GM12878 (cell line): ENCODE results near the gene HEXIM1. TPM values are rescaled to one million over a fixed set of nuclear protein-coding genes. Genes with fewer than 3 reads are reported as not detected.

Experiments
- ATAC-seq: fragments of 200-7000 bp; cut with Tn5 transposase; 3 replicates; pipeline ENCODE4 v1.9.1; 2020; ENCODE audit warnings: mild to moderate bottlenecking, moderate library complexity
- BruUV-seq: library from RNA; stranded (reverse); fragments of 400-500 nt; replicated peaks from 2 replicates; lab custom pipeline; 2021; lab: Mats Ljungman, UMichigan
- CTCF ChIA-PET: fragments of 300-600 bp; sonication (Branson Sonifier 250); formaldehyde crosslinking; extraction: SDS; loops from one replicate; lab custom pipeline; 2021; ENCODE audit warnings: inconsistent platforms; lab: Yijun Ruan, JAX
- POLR2A ChIA-PET: fragments of 350-600 bp; formaldehyde crosslinking; extraction: SDS; loops from one replicate; lab custom pipeline; 2021; ENCODE audit warnings: inconsistent platforms; lab: Charles Lee
- RAD21 ChIA-PET: fragments of 300-600 bp; sonication (Branson Sonifier 250); formaldehyde crosslinking; loops from one replicate; lab custom pipeline; 2023; ENCODE audit warnings: antibody characterized with exemption; ENCODE audit not compliant: unreplicated experiment; lab: Charles Lee
- SMC1A ChIA-PET: fragments of 300-600 bp; sonication (Branson Sonifier 250); formaldehyde crosslinking; loops from one replicate; lab custom pipeline; 2023; ENCODE audit not compliant: unreplicated experiment, uncharacterized antibody; lab: Charles Lee
- DNase-seq: peaks from one replicate; pipeline ENCODE4 v3.0.0-alpha.2; 2011; ENCODE audit warnings: low read depth, low spot score
- FAIRE-seq: peaks from 3 replicates; lab custom pipeline; 2011; peaks lifted over from hg19 to GRCh38; lab: Jason Lieb, UNC
- H2AFZ ChIP-seq: 2 replicates; pipeline ENCODE4 v1.6.0; 2011; ENCODE audit warnings: low read depth, low read length, control low read depth; ENCODE audit not compliant: control insufficient read depth
- H3K27ac ChIP-seq: 2 replicates; pipeline ENCODE4 v1.5.1; 2011; ENCODE audit warnings: control low read depth; ENCODE audit not compliant: control insufficient read depth, insufficient read depth
- H3K27me3 ChIP-seq, 2 experiments: replicated peaks in 1 of 2; 2 replicates each; pipeline versions ENCODE4 v1.6.0 to v1.6.1; 2011; ENCODE audit warnings: low read length in 1 of 2; ENCODE audit not compliant: control insufficient read depth in 2 of 2, insufficient read depth in 2 of 2
- H3K36me3 ChIP-seq, 2 experiments: 2 replicates each; pipeline ENCODE4 v1.5.1; 2011; ENCODE audit warnings: low read length in 1 of 2; ENCODE audit not compliant: control insufficient read depth in 2 of 2, insufficient read depth in 2 of 2
- H3K4me1 ChIP-seq: 2 replicates; pipeline ENCODE4 v1.6.1; 2011; ENCODE audit warnings: mild to moderate bottlenecking, low read length, moderate library complexity, mixed read lengths; ENCODE audit not compliant: control insufficient read depth, insufficient read depth
- H3K4me2 ChIP-seq: 2 replicates; pipeline ENCODE4 v1.6.0; 2011; ENCODE audit warnings: control low read depth; ENCODE audit not compliant: control insufficient read depth, insufficient read depth
- H3K4me3 ChIP-seq: fragments of 200-600 bp; sonication (generic); 2 replicates; pipeline ENCODE4 v1.5.1; 2016
- H3K79me2 ChIP-seq: 2 replicates; pipeline ENCODE4 v1.6.0; 2011; ENCODE audit warnings: low read length; ENCODE audit not compliant: control insufficient read depth, insufficient read depth
- H3K9ac ChIP-seq: 2 replicates; pipeline ENCODE4 v1.8.0; 2011; ENCODE audit warnings: low read length, control low read depth, mixed read lengths; ENCODE audit not compliant: control insufficient read depth, insufficient read depth
- H3K9me3 ChIP-seq: replicated peaks from 3 replicates; pipeline ENCODE4 v1.5.1; 2011; ENCODE audit warnings: mild to moderate bottlenecking, low read length; ENCODE audit not compliant: control insufficient read depth, insufficient read depth
- H4K20me1 ChIP-seq: 2 replicates; pipeline ENCODE4 v1.6.0; 2011; ENCODE audit not compliant: control insufficient read depth, insufficient read depth
- ATF3 ChIP-seq: IDR thresholded peaks from 2 replicates; pipeline ENCODE4 v1.6.1; 2011; ENCODE audit warnings: low read depth, mild to moderate bottlenecking, low read length, moderate library complexity, borderline replicate concordance; ENCODE audit errors: extremely low read depth
- BCLAF1 ChIP-seq: fragments of 450-650 bp; IDR thresholded peaks from 2 replicates; pipeline ENCODE4 v1.6.1; 2017; ENCODE audit warnings: antibody characterized with exemption, mild to moderate bottlenecking, moderate library complexity
- BRCA1 ChIP-seq: IDR thresholded peaks from 2 replicates; pipeline ENCODE4 v1.6.1; 2011; ENCODE audit warnings: low read depth, low read length, improper control_type of control experiment
- FOXM1 ChIP-seq: IDR thresholded peaks from 2 replicates; pipeline ENCODE4 v1.6.1; 2012; ENCODE audit warnings: low read depth, mild to moderate bottlenecking, inconsistent platforms, low read length, moderate library complexity
- MTA3 ChIP-seq: IDR thresholded peaks from 2 replicates; pipeline ENCODE4 v1.6.1; 2012; ENCODE audit warnings: low read length, inconsistent platforms, borderline replicate concordance
- PML ChIP-seq: IDR thresholded peaks from 2 replicates; pipeline ENCODE4 v1.6.1; 2012; ENCODE audit warnings: low read length, inconsistent platforms
- TBL1XR1 ChIP-seq: IDR thresholded peaks from 2 replicates; pipeline ENCODE4 v1.6.1; 2012; ENCODE audit warnings: low read depth, low read length, improper control_type of control experiment
- ZNF217 ChIP-seq: fragments of 450-650 bp; IDR thresholded peaks from 2 replicates; pipeline ENCODE4 v1.6.1; 2017; ENCODE audit warnings: antibody characterized with exemption, mild to moderate bottlenecking
- ZSCAN29 ChIP-seq: fragments of 450-650 bp; IDR thresholded peaks from 2 replicates; pipeline ENCODE4 v1.6.1; 2017; ENCODE audit warnings: mild to moderate bottlenecking, moderate library complexity
- WGBS: methylation state at CpG from one replicate; pipeline ENCODE4 v1.1.6; 2016; ENCODE audit warnings: low lambda C conversion rate; ENCODE audit not compliant: insufficient replicate concordance, insufficient coverage; ENCODE audit errors: missing lambda C conversion rate; 5-methylcytosine and 5-hydroxymethylcytosine counted together
- in situ Hi-C: fragments of 300-500 bp; cut with MboI; formaldehyde crosslinking; loops from 9 replicates; pipeline ENCODE4 v1.14.3; 2018; ENCODE audit warnings: mixed read lengths
- intact Hi-C: fragments of 100-400 bp; cut with micrococcal nuclease; formaldehyde crosslinking; loops from one replicate; pipeline ENCODE4 v1.14.2; 2022; ENCODE audit not compliant: unreplicated experiment
- polyA plus RNA-seq, 11 experiments: library from polyadenylated mRNA; depleted of rRNA in 4 of 11; unstranded in 6 of 11; stranded (reverse) in 5 of 11; fragments of >200 nt; fragmentation: Nextera tagmentation in 4 of 11; fragmentation: Illumina TruSeq in 1 of 11; extraction: Ambion mirVana in 4 of 11; extraction: Trizol in 1 of 11; gene quantifications; 1 replicate in 1 of 11; 2 replicates in 10 of 11; pipeline versions ENCODE4 v1.2.1 to v1.2.3, GENCODE V29; 2011 to 2016; ENCODE audit warnings: inconsistent platforms in 2 of 11, missing spikeins in 2 of 11, low read depth in 1 of 11
- total RNA-seq, 4 experiments: library from RNA; depleted of rRNA in 3 of 4; stranded (reverse); fragments of >200 nt in 3 of 4; fragmentation: Illumina TruSeq in 1 of 4; extraction: Trizol in 1 of 4; gene quantifications; 2 replicates each; pipeline versions ENCODE4 v1.2.1 to v1.2.3, GENCODE V29; 2013 to 2021

Gene HEXIM1
- total and polyA plus RNA-seq, 10 of the 15 experiments (the other 5 are each of a cell fraction or from before 2014, with no cell fraction given) = 1.9 to 24.1 (median 9.0) TPM

GRCh38 chr17:45110676-45111611, 37.3 kb upstream of the HEXIM1 start:
- no peak for DNase-seq
- Histone ChIP-seq H3K4me2 (no peak overlapping the region), H3K4me1 (peaks cover 11% of the 10 kb centered on the region; the same call in 1 of the 2 replicates), H4K20me1 (peaks cover 3% of the 10 kb centered on the region; the same call in 1 of the 2 replicates), H3K9me3 (no peaks in the 10 kb centered on the region), H2AFZ (no peak overlapping the region), H3K27me3 (no peaks in the 10 kb centered on the region)
- intact Hi-C loops (loop anchor here (5.0 kb wide), 1 partner anchor 189 kb away; no protein-coding TSS in a partner anchor), in situ Hi-C loops (no loop called here)
- WGBS = 89% methylated on average over 16 of the region's 16 CpGs
- ChIA-PET CTCF (no interaction called here), SMC1A (interaction anchor here (1.1 kb wide), 1 partner anchor 14 kb away, joined by 3 read pairs; no protein-coding TSS in a partner anchor)
- no TSS peak for BruUV-seq
- no peak for FAIRE-seq
- no peak for TF ChIP-seq ZNF217
- TF ChIP-seq MTA3 = peak; percentile 22; the same call in 1 of the 2 replicates
- TF ChIP-seq ZSCAN29 = no peak
- TF ChIP-seq, all 136 proteins: peak for 1
- Histone ChIP-seq H3K79me2 (no peaks in the 10 kb centered on the region), H3K9ac (no peak overlapping the region), H3K27ac (no peak overlapping the region), H3K36me3 (peaks cover 20% of the 10 kb centered on the region in 2 experiments), H3K4me3 (no peak overlapping the region)
- ATAC-seq = peak; percentile 24; the same call in 2 of the 3 replicates
- RAD21 ChIA-PET = interaction anchor here (1.5 kb wide), 1 partner anchor 191 kb away, joined by 7 read pairs; no protein-coding TSS in a partner anchor
- POLR2A ChIA-PET = no interaction called here

- peaks cover 3% of the 10 kb centered on the region; the same call in 1 of the 2 replicates for H4K20me1 ChIP-seq
- H3K4me2 ChIP-seq = peak overlapping the region; percentile 17; the same call in 1 of the 2 replicates
- peaks cover 11% of the 10 kb centered on the region; the same call in 1 of the 2 replicates for H3K4me1 ChIP-seq
- DNase-seq (no peak), ATAC-seq (peak; percentile 45), FAIRE-seq (peak; percentile 44)
- H3K79me2 ChIP-seq = no peaks in the 10 kb centered on the region
- no peaks in the 10 kb centered on the region for H3K27me3 ChIP-seq
- ChIA-PET CTCF (interaction anchor here (1.1 kb wide), 1 partner anchor 13 kb away, joined by 5 read pairs; no protein-coding TSS in a partner anchor), SMC1A (interaction anchor here (1.1 kb wide), 1 partner anchor 15 kb away, joined by 3 read pairs; no protein-coding TSS in a partner anchor), RAD21 (interaction anchor here (1.0 to 1.5 kb wide), 2 partner anchors 98 to 192 kb away, joined by 3 to 7 read pairs; no protein-coding TSS in a partner anchor), POLR2A (interaction anchor here (0.7 kb wide), 1 partner anchor 423 kb away, joined by 4 read pairs; no protein-coding TSS in a partner anchor)
- in situ Hi-C loops (no loop called here), intact Hi-C loops (loop anchor here (5.0 kb wide), 1 partner anchor 190 kb away; no protein-coding TSS in a partner anchor)
- H3K27ac ChIP-seq = 0 out of 2 replicates have a peak overlapping the region, but pooled peaks have one; percentile 25
- H3K9me3 ChIP-seq = no peaks in the 10 kb centered on the region
- H3K4me3 ChIP-seq = no peak overlapping the region
- no peak overlapping the region for H2AFZ ChIP-seq
- 10% methylated on average over 11 of the region's 11 CpGs for WGBS
- no TSS peak for BruUV-seq
- H3K36me3 ChIP-seq = peaks cover 11 to 12% of the 10 kb centered on the region in 2 experiments
- H3K9ac ChIP-seq = no peak overlapping the region
- no peak for TF ChIP-seq FOXM1
- TF ChIP-seq PML = no peak
- TF ChIP-seq BCLAF1 = no peak
- TF ChIP-seq ATF3 = no peak
- no peak for TF ChIP-seq TBL1XR1
- no peak for TF ChIP-seq BRCA1
These were observed 36.4 kb upstream of the HEXIM1 start for GRCh38 chr17:45111850-45112249.
